T-helper 9 cell (primary cell): ENCODE data around the gene IGFBP7.

Experiments used
- DNase-seq: peaks from one replicate; pipeline ENCODE4 v3.0.0-alpha.2; 2020
- total RNA-seq, 2 donors: gene quantifications; one replicate each; lab custom pipeline; 2026; lab: John Stamatoyannopoulos, UW

The IGFBP7 gene, protein sequence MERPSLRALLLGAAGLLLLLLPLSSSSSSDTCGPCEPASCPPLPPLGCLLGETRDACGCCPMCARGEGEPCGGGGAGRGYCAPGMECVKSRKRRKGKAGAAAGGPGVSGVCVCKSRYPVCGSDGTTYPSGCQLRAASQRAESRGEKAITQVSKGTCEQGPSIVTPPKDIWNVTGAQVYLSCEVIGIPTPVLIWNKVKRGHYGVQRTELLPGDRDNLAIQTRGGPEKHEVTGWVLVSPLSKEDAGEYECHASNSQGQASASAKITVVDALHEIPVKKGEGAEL
- total RNA-seq = 0 to 0.28 reads per million in 2 donors

DNA sequence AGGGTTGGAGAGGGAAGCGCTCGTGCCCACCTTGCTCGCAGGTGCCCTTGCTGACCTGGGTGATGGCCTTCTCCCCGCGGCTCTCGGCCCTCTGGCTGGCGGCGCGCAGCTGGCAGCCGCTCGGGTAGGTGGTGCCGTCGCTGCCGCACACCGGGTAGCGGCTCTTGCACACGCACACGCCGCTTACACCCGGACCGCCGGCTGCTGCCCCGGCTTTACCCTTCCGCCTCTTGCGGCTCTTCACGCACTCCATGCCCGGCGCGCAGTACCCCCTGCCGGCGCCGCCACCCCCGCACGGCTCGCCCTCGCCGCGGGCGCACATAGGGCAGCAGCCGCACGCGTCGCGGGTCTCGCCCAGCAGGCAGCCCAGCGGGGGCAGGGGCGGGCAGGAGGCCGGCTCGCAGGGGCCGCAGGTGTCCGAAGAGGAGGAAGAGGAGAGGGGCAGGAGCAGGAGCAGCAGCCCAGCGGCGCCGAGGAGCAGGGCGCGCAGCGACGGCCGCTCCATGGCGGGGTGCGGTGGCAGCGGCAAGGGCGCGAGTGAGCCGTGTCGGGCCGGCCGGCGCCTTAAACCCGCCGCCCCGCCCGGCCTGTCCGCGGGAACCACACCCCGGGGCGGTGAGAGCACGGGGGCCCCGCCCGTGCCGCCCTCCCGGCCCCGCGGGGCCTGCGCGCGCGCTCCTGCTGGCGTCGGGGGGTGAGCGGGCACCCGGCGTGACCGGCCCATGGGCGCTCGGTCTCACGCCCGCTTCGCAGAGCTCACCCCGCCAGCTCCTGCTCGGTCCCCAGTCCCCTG, at the start of gene IGFBP7:
IGFBP7 (minus strand) TSS at position 539 of the 793 bp plus-strand sequence; CDS start at position 505, 34 bp downstream.
- no peak for DNase-seq

DNA sequence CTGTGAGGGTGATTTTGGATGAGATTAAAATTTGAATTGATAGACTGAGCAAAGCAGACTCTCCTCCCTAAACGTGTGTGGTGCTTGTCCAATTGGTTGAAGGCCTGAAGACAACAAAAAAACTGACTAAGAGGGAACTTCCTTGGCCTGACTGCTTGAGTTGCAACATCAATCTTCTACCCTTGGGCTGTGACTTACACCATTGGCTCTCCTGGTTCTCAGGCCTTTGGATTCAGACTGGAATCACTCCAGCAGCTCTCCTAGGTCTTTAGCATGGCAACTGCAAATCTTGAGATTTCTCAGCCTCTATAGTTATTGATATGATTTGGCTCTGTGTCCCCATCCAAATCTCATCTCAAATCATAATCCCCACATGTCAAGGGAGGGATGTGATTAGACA, 49.7 kb upstream of the IGFBP7 start:
- DNase-seq = no peak

DNA sequence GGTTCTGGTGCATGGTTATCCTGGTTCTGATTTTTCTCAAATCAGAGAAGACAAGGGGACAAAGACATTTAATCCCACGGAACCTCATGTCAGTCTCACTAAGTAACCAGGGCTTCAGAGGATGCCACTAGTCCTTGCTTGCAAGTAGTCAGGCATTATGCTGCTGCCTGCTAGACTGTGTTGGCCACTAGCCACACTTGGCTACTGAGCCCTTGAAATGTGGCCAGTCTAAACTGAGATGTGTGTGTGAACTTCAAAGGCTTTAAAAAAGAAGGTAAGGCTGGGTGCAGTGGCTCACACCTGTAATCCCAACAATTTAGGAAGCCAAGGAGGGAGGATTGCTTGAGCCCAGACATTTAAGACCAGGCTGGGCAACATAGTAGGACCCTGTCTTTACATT, 48.6 kb upstream of the IGFBP7 start:
- no peak for DNase-seq

DNA sequence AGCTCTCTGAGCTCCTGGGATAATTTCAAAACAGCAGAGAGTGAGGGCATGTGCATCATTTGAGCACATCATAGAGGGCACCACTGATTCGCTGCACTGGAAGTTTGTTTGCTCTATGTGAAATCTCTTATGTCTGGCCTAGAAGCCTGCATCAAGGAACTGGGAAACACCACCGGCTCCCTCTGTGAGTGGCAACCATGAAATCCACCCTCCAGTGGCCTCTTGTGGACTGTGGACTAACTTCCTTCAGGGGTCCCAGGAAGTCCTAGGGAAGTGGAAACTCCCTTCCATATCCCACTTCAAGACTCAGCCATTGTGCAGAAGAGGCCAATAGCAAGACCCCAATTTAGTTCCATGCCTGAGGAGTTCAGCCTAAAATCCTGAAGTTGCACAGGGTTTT, 48.0 kb upstream of the IGFBP7 start:
- DNase-seq = no peak

DNA sequence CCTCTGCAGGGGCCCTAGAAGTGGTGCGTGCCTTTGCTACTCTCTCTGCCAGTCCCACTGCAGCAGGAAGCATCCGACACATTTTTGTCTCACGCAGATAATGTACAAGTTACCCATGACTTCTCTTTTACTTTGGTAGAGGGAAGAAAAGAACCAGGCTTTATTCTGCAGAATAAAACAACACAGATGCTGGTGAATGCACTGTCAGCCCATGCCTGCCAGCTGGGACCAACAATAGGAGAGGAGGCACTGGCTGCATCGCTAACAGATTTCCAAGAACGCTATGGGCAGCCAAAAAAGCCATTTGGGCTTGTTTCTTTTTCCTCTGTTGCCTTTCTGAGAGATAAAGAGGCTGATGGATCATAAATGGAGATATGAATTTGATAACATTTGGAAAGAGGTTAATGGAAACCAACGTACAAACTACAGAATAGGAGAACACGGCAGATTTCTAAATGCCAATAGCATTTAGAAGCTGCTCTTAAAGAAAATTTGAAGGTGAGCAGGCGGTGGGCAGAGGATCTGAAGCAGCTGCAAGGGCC, 47.5 kb upstream of the IGFBP7 start:
- no peak for DNase-seq

DNA sequence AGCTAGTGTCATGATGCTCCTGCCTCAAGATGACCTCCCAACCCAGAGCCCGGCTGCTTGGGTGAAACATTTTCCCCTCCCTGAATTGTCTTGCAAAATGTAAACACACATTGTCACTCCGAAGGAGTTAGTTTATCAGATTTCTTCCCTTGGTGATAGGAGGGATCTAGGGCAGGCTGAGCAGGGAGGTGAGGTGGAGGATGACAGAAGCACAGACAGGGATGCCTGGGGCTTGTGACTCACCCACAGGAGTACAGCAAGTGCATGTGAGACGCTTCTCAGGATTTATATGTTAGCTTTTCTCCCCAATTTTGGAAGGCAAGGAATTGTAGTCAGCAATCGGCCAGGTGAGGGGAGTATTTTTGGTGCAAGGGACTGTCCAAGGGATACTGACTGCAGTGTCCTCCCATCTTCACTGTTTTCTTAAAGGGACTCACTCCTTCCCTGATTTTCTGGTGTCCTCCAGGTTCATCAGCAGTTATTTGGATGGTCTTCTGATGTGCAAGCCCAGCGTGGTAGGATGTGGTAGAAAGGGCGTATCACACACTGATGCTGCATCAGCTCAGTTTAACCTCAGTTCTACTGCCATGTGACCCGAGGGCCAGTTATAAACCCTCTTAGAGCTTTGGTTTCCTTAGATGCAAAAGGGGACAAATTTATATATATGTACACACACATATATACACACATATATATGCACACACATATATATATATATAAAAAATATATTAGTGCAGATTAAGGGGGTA, 46.2 kb upstream of the IGFBP7 start:
- DNase-seq = no peak

DNA sequence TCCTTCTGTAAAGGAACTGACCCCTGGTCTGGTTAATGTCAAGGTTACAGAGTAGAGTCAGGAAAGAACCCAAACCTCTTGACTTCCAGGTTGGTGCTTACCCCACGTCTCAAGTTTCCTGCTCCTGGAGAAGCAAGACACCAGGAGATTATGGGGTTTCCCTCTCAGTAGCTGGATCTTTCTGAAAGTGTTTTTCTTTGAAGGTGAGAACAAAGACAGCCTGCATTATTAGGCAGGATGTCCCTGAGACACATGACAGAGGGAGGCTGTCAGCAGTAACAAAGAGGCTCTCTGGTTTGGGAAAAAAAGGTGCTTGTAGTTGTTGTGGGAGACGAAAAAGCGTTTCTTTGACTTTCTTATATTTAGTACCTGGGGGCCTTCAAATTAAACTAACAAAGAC, 44.7 kb upstream of the IGFBP7 start:
- no peak for DNase-seq

DNA sequence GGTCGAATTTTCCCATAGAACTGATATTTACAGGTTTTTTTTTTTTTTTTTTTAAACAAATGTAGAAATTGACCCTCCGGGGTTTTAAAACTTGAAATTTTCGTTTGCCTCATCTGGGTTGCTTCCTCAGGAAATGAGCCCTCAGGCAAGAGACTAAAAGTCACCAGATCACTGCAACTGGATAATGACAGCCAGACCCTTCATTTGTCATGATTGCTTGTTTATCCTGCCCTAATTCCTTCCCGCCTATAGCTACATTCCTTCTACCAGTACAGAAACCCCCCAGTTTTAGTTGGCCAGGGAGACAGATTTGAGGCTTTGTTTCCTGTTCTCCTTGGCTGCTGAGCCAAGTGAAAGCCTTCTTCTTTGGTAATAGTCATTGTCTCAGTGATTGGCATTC, 44.0 kb upstream of the IGFBP7 start:
- DNase-seq = no peak

DNA sequence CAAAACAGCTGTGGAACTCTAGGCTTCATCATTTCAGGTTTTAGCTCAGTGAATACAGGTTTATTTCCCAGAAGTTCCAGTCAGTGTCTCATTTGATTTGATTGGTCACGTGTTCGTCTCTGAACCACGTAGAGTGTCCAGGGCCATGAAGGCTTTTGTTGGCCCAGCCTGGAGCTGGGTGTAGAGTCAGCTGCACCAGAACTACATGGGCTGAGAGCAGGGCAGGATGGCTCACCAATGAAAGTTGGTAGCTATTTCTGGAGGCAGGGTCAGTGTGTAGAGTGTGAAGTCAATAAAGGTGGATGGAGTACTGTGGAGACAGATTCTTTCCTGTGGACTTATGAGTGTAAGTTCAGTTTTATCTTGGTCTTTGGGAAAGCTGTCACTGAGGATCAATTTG, 43.0 kb upstream of the IGFBP7 start:
- DNase-seq = no peak

DNA sequence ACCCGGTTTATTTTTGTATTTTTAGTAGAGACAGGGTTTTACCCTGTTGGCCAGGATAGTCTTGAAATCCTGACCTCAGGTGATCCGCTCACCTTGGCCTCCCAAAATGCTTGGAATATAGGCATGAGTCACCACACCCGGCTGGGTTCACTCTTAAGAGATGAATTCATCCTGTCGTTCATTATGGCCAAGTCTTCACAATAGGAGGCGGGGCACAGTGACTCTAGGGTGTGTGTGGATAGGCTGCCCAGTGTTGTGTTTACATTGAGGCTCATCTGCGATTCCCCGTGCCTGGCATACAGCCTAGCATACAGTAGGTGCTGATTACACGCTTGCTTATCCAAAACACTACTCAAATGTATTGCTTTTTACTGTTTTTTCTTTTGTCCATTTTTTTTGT, 41.3 kb upstream of the IGFBP7 start:
- DNase-seq = no peak

DNA sequence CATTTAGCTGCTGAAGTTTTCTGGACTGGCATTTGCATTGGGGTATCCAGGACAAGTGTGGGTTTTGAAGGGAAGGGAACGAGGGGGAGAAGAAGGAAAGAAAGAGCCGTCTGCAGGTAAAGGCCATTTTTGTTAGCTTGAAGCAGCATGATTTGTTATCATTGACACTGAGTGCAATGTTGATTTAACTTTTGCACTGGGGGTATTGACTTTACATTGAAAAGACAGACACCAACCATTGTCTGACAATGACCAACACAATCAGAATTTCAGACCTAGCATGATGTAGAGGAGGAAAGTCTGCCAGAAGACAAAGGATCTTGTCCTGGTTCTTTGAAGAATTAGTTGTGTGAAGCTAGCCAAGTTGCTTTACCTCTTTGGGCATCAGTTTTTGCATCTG, 39.6 kb upstream of the IGFBP7 start:
- no peak for DNase-seq

DNA sequence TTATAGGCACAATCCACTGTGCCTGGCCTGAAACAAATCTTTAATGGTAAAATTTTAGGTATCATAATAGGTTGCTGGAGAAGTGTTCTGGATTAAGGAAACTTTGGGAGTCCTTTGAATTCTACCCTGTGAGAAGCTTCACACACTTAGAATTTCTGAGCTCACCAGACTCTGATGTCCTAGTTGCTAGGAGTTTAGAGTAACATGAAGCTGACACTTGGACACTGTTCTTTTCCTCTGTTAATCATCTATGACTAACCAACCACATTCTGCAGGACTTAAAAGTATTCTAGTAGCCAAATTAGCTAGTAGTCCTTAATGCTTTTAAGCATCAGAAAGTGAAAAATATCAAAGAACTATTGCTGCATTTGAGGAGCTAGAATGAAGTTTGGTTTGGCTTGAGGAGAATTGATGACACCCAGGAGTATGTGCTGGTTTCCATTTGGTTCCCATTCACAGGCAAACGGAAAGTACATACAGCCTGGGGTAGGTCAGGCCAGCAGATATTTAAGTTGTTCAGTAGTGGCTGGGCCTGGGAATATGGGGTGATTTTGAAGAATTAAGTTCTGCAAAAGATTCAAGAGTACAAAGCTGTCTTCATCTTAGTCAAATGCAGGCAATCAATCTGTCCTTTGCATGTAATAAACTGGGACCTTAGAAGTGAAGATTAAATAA, 38.8 kb upstream of the IGFBP7 start:
- no peak for DNase-seq

DNA sequence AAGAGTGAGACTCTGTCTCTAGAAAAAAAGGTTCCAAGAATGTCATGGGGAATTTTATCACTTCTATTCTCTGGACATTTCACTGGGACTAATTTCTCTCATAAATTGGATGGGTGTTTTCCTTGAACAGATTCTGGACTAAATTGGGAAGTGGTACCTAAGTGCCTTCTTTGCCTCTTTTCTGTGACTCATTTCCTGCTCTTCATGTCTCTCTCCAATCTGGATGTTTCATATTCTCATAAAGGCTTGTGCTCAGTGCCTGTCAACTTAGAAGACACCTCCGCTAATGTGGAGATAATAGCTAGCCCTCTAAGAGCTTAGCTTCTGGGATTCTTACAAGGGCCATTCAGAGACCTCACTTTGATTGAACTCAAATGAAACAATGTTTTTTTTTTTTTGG, 38.0 kb upstream of the IGFBP7 start:
- DNase-seq = no peak

DNA sequence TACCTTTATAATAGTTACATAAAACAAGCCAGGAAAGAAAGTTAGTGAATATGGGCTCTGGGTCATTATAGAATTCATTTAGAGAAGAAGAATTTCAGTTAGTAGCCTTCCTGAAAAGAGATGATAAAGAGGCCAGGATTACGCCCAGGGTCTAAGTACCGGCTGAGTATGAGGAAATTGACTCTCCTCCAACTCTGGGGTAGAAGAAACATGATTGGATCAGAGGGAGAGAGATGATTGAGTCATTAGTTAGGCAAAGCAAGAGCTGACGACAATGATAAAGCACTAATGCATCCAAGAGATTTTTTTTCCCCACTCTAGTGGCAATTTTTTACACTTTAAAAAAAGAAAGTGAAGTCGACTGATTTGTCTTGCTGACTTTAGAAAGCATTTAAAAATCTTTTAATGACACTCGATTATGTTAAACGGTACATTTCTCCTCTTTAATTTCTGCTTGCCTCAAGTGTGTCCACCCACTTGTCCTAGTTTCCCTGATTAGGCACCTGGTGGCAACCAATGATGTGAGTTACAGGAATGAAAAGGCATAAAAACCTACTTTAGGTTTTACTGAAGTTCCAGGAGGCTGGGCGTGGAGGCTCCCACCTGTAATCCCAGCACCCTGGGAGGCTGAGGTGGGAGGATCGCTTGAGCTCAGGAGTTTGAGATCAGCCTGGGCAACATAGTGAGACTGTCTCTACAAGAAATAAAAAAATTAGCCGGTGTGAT, 37.3 kb upstream of the IGFBP7 start:
- no peak for DNase-seq

DNA sequence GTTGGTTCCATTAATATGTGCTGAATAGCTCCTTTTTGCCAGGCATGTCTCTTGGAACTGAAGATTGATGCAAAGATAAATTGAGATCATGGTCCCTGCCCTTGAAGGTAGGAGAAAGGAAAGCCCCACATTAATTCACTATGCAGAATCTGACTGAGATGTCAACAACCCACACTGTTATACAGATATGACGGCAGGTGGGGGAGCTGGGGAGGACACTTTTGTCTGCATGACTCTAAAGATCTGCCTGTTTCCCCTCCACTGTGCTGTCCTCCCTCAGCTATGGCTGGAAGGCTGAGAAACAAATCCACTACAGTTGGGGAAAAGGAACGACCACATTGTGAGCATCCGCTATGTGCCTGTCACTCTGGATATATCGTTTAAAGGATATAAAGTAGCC, 36.3 kb upstream of the IGFBP7 start:
- DNase-seq = no peak

DNA sequence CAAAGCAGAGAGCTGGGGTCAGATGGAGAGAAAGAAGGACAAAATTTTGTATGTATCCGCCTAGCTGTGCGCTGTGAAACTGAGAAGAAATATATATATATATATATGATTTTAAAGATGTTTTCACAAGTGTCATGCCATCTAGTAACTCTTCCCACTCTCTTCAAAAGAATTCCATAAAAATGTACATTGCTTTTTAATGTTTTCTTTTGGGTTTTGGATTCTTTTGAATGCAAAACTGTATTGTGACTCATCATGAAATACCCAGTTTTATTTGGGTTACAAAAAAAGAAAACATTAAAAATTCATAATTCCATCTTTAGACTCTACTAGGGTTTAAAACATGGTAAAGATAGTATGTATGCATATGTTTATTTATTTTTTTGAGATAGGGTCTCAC, 34.3 kb upstream of the IGFBP7 start:
- DNase-seq = no peak

DNA sequence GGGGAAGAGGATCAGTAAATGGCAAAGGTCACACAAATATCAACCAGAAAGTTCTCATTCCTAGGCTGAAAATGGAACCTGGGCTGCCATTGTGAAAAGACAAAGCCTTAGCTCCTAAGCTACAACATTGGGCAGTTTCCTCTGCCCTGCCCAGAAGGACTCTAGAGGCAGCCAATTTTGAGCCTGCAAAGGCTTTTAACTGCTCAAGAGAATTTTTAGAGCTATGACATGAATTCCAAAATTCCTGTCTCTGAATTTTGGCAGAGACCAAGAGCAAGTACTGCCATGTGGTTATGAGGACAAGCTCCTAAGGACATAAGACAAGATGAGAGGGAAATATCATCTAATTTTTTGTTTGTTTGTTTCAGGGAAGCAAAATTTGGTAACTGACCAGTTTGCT, 29.6 kb upstream of the IGFBP7 start:
- DNase-seq = no peak

DNA sequence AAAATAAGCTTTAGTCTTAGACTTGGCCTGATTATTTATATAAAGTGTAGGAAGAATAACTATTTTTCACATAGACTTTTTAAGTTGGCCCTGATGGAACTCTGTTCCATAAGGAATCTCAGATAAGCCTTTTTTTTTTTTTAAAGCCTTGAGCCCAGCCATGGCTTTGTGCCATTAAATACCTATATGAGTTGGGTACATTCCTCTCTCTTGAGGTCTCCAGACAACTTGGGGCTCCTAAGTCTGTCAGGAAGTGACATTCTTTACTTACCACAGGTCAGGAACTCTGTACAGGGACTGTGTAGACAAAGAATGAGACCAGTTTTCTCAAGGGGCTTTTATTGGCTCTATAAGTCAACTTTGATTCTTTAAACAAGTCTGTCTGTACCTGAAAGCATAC, 27.1 kb upstream of the IGFBP7 start:
- DNase-seq = no peak

DNA sequence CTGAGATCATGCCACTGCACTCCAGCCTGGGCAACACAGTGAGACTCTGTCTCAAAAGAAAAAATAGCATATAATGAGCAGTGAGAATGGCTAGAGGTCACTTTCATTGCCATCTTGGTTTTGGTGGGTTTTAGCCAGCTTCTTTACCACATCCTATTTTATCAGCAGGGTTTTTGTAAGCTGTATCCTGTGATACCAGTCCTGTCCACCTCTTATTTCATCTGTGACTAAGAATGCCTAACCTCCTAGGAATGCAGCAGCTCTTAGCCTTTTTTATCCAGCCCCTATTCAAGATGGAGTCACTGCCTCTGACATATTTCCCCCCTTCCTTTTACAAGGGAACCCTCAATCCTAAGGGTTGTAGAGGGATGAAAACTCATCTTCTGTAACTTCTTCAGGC, 26.1 kb upstream of the IGFBP7 start:
- no peak for DNase-seq

DNA sequence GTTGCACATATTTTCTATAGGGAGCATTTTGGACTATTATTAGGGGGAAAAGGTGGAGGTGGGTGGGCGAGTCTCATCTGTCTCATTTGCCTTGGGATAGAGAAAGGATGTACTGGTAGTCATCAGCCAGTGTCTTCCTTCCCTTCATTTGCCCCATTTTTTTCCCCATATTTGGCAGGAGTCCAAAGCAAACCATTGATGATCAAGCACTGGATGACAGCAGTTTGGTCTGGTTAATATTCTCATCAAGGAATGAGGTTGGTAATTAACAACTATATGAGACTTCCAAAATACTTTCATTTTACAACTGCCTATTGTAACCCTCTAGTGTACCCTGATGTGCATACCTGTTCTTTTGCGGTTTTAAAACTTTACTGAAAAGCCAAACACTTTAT, 22.6 kb upstream of the IGFBP7 start:
- no peak for DNase-seq

DNA sequence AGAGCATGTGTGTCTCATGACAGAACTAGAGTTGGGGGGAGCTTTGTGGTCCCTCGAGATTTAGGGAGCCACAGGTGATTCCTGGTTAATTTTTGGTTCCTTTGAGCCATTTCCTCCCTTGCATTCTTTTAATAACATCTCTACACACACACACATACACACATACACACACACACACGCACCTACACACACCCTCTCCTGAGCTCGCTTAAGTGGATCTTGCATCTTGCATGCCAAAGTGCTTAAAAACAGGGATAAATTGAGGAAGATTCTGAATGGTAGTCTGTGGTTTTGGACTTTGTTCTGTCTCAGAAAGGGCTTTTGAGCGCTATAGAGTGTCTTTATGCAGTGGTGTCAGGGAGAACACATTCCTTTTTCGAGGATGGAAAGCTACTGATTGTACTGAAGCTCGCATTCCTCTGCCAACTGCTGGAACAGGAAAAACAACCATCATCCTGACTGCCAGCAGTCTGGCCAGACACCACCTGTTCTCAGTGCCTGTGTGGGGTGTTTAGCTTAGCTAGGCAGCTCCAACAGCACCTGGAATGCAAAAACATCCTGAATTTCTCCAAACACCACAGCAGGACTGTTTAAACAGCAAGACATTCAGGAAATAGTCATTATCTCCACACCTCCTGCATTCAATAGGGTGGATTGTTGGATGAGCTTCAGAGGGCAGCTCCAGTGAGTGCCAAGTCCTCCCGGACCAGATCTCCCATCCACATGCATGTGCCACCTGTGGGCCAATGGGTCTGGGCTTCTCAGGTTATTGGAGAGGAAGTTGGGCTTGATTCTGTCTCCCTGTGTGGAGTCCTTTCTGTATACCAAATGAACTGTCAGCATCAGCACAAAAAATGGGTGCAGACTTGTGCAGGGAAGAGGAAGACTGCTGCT, 21.9 kb upstream of the IGFBP7 start:
- no peak for DNase-seq
